Esophagus muscularis mucosa (tissue), 4 donors: ENCODE measurements around the gene GRID1.

ENCODE experiments used
- EP300 ChIP-seq: sonication (generic); formaldehyde crosslinking; IDR thresholded peaks from one replicate; pipeline ENCODE4 v1.6.1; 2017; ENCODE audit warnings: antibody characterized with exemption
- POLR2A ChIP-seq: fragments of 450-650 bp; IDR thresholded peaks from one replicate; pipeline ENCODE4 v1.6.1; 2017; ENCODE audit warnings: antibody characterized with exemption, moderate library complexity, mild to moderate bottlenecking, low read depth
- TF ChIP-seq, protein P1 (sequence below), 3 experiments: fragments of 200-600 bp in 2 of 3; fragments of 450-650 bp in 1 of 3; sonication (generic) in 2 of 3; IDR thresholded peaks; one replicate each; pipeline ENCODE4 v1.5.1; 2017 to 2019; ENCODE audit warnings: antibody characterized with exemption in 3 of 3, mild to moderate bottlenecking in 2 of 3, moderate library complexity in 1 of 3

DNA sequence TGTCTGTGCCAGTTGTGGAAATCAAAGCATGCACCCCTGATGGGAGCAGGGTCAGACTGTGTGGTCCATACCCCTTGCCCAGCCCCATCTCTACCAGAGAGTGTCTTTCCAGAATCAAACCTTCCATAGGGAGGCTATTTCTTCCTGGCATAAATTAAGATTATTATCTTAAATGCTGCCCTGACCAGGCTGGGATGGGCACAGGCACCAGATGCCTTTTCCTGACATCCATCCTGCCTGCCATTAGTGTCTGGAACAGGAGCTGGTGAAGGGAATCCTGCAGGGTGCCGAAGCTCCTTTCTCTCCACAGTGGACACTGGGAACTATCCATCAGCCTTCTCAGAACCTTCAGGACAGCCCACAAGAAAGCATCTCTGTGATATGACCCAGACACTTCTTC, 296.3 kb downstream of the GRID1 start:
- TF ChIP-seq, protein P1, sequence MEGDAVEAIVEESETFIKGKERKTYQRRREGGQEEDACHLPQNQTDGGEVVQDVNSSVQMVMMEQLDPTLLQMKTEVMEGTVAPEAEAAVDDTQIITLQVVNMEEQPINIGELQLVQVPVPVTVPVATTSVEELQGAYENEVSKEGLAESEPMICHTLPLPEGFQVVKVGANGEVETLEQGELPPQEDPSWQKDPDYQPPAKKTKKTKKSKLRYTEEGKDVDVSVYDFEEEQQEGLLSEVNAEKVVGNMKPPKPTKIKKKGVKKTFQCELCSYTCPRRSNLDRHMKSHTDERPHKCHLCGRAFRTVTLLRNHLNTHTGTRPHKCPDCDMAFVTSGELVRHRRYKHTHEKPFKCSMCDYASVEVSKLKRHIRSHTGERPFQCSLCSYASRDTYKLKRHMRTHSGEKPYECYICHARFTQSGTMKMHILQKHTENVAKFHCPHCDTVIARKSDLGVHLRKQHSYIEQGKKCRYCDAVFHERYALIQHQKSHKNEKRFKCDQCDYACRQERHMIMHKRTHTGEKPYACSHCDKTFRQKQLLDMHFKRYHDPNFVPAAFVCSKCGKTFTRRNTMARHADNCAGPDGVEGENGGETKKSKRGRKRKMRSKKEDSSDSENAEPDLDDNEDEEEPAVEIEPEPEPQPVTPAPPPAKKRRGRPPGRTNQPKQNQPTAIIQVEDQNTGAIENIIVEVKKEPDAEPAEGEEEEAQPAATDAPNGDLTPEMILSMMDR (IDR thresholded peaks at IDR 0.05) = no peak
- no peak for TF ChIP-seq EP300
- no peak for TF ChIP-seq POLR2A
